ENCODE data around the gene OTUD5.

Gene OTUD5

GRCh38 chrX:48918643-48919340 is 38.6 kb downstream of the OTUD5 start, which contains the start of gene PIM2:
PIM2 (minus strand) TSS chrX:48919024; CDS start chrX:48918834, 190 bp downstream.
- TF ChIP-seq CTCF (IDR thresholded peaks at IDR 0.05; ENCODE audit: insufficient read depth, low read depth, low read length, missing control alignments), result no peak
- H3K4me3 ChIP-seq (ENCODE audit: low read depth, low read length), result peak within 1 kb of the TSS; percentile 89
- DNase-seq (ENCODE audit: low read depth), result peak; percentile 97

GRCh38 chrX:48918301-48918642 is 39.1 kb downstream of the OTUD5 start:
- no peak for TF ChIP-seq CTCF (IDR thresholded peaks at IDR 0.05; ENCODE audit: insufficient read depth, low read depth, low read length, missing control alignments)
- H3K4me3 ChIP-seq (ENCODE audit: low read depth, low read length), result peak overlapping the region; percentile 89
- peak; percentile 10 for DNase-seq (ENCODE audit: low read depth)

GRCh38 chrX:48917139-48918001 is 40.0 kb downstream of the OTUD5 start:
- DNase-seq (ENCODE audit: low read depth), result peak; percentile 92

GRCh38 chrX:48914593-48915493 is 42.6 kb downstream of the OTUD5 start:
- no peak for DNase-seq (ENCODE audit: low read depth)
- TF ChIP-seq CTCF (IDR thresholded peaks at IDR 0.05; ENCODE audit: insufficient read depth, low read depth, low read length, missing control alignments), result no peak
- peak overlapping the region; percentile 89 for H3K4me3 ChIP-seq (ENCODE audit: low read depth, low read length)

More at GRCh38 chrX:48917139-48918001, 40.0 kb downstream of the OTUD5 start:
- H3K4me3 ChIP-seq (ENCODE audit: low read depth, low read length), result peak overlapping the region; percentile 89
- TF ChIP-seq CTCF (IDR thresholded peaks at IDR 0.05; ENCODE audit: insufficient read depth, low read depth, low read length, missing control alignments), result peak; percentile 76

- H3K4me3 ChIP-seq (ENCODE audit: low read depth, low read length), result peak overlapping the region; percentile 89
- no peak for DNase-seq (ENCODE audit: low read depth)
- TF ChIP-seq CTCF (IDR thresholded peaks at IDR 0.05; ENCODE audit: insufficient read depth, low read depth, low read length, missing control alignments), result no peak
These were observed 43.6 kb downstream of the OTUD5 start for GRCh38 chrX:48913605-48914366.
